ENCODE measurements around the gene MAP7D3.

MAP7D3 gene

GRCh38 chrX:136166221-136166855 lies 84.9 kb downstream of the MAP7D3 start:
- TF ChIP-seq CTBP1 (IDR thresholded peaks at IDR 0.05; ENCODE audit: borderline replicate concordance) (no peak), FOXA1 (IDR thresholded peaks at IDR 0.05) (no peak), ARNT (IDR thresholded peaks at IDR 0.05) (no peak), FOXK2 (IDR thresholded peaks at IDR 0.05) (no peak), PKNOX1 (IDR thresholded peaks at IDR 0.05) (no peak), ELF4 (IDR thresholded peaks at IDR 0.05) (no peak), L3MBTL2 (conservative IDR thresholded peaks at IDR 0.05) (no peak; the same call in 1 of the 2 replicates), NFRKB (IDR thresholded peaks at IDR 0.05) (no peak), LEF1 (IDR thresholded peaks at IDR 0.05; ENCODE audit: borderline replicate concordance) (no peak), SUZ12 (IDR thresholded peaks at IDR 0.05) (no peak)
- ChIA-PET CTCF (interaction anchor here (0.6 to 2.0 kb wide), 7 partner anchors 35 to 529 kb away, joined by 3 to 15 read pairs (median 4); no protein-coding TSS in a partner anchor), POLR2A (no interaction called here)
- DNase-seq (ENCODE audit: extremely low spot score) = peak; percentile 23

DNA sequence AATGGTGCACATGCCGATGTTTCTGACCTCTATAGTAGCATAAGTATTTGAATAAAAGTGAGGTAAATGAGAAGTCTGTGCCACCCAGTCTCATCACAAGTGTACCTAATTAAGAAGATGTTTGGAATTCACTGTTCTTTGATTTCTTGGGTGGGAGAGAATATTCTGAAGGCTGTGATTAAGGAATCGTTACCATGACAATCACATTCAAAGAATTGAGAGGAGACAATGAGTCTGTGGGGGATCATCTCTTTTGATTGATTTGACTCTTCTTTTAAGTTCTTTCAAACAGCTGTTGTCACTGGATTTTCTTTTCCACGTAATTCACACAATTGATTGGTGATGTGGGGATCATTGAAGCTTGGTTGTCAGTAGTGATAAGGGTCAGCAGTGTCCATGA lies 85.8 kb downstream of the MAP7D3 start:
- TF ChIP-seq SUZ12 (IDR thresholded peaks at IDR 0.05) (no peak), TARDBP (IDR thresholded peaks at IDR 0.05) (no peak), FOXA1 (IDR thresholded peaks at IDR 0.05) (no peak), HDGF (IDR thresholded peaks at IDR 0.05; ENCODE audit: borderline replicate concordance) (no peak), L3MBTL2 (conservative IDR thresholded peaks at IDR 0.05) (no peak), NFRKB (IDR thresholded peaks at IDR 0.05) (no peak), PKNOX1 (IDR thresholded peaks at IDR 0.05) (no peak), BHLHE40 (IDR thresholded peaks at IDR 0.05; ENCODE audit: borderline replicate concordance) (no peak), SP1 (IDR thresholded peaks at IDR 0.05) (no peak), ELF4 (IDR thresholded peaks at IDR 0.05) (no peak), CTBP1 (IDR thresholded peaks at IDR 0.05; ENCODE audit: borderline replicate concordance) (no peak), FOXM1 (IDR thresholded peaks at IDR 0.05; ENCODE audit: borderline replicate concordance) (no peak), ARNT (IDR thresholded peaks at IDR 0.05) (no peak), ZNF384 (IDR thresholded peaks at IDR 0.05) (no peak), FOXK2 (IDR thresholded peaks at IDR 0.05) (no peak)
- ChIA-PET POLR2A (no interaction called here), CTCF (interaction anchor here (0.5 to 2.0 kb wide), 7 partner anchors 44 to 530 kb away, joined by 3 to 15 read pairs (median 4); no protein-coding TSS in a partner anchor)
- no peak for DNase-seq (ENCODE audit: extremely low spot score)

GRCh38 chrX:136163689-136164088 lies 87.5 kb downstream of the MAP7D3 start:
- ChIA-PET POLR2A (interaction anchor here (0.9 to 2.6 kb wide), 4 partner anchors 7 to 136 kb away, joined by 3 to 10 read pairs (median 5); no protein-coding TSS in a partner anchor), CTCF (interaction anchor here (0.5 to 3.5 kb wide), 13 partner anchors 11 to 138 kb away, joined by 3 to 57 read pairs (median 7); no protein-coding TSS in a partner anchor)
- no peak for DNase-seq (ENCODE audit: extremely low spot score)
- no peak for TF ChIP-seq FOXA1 (IDR thresholded peaks at IDR 0.05)

All from HEK293T (cell line).